HEK293 (cell line): ENCODE data around the gene CMPK1.

ENCODE experiments used
- ATF2 ChIP-seq: fragments of 450-650 bp; formaldehyde crosslinking; IDR thresholded peaks from 2 replicates; pipeline ENCODE4 v1.5.1; 2016; ENCODE audit warnings: missing biosample characterization, missing genetic modification characterization, low read depth
- YY1 ChIP-seq: fragments of 450-650 bp; formaldehyde crosslinking; IDR thresholded peaks from 2 replicates; pipeline ENCODE4 v1.5.1; 2018; ENCODE audit warnings: missing biosample characterization, missing genetic modification characterization
- ZBTB1 ChIP-seq: fragments of 450-650 bp; formaldehyde crosslinking; IDR thresholded peaks from 2 replicates; pipeline ENCODE4 v1.5.1; 2016; ENCODE audit warnings: missing biosample characterization, missing genetic modification characterization
- ZNF155 ChIP-seq: fragments of 450-650 bp; formaldehyde crosslinking; IDR thresholded peaks from 2 replicates; pipeline ENCODE4 v1.5.1; 2016; ENCODE audit warnings: missing biosample characterization, missing genetic modification characterization
- ZNF629 ChIP-seq: fragments of 450-650 bp; formaldehyde crosslinking; IDR thresholded peaks from 2 replicates; pipeline ENCODE4 v1.5.1; 2017; ENCODE audit warnings: missing biosample characterization, missing genetic modification characterization
- ZSCAN30 ChIP-seq: fragments of 450-650 bp; IDR thresholded peaks from 2 replicates; pipeline ENCODE4 v1.5.1; 2018; ENCODE audit warnings: missing biosample characterization, mild to moderate bottlenecking, missing genetic modification characterization, moderate library complexity
- TF ChIP-seq, protein P1 (sequence below): fragments of 450-650 bp; formaldehyde crosslinking; IDR thresholded peaks from 2 replicates; pipeline ENCODE4 v1.5.1; 2016; ENCODE audit warnings: missing biosample characterization, missing genetic modification characterization
- TF ChIP-seq, protein P2 (sequence below): fragments of 450-650 bp; formaldehyde crosslinking; IDR thresholded peaks from 2 replicates; pipeline ENCODE4 v1.5.1; 2016; ENCODE audit warnings: missing biosample characterization, missing genetic modification characterization
- TF ChIP-seq, protein P3 (sequence below): fragments of 450-650 bp; formaldehyde crosslinking; IDR thresholded peaks from 2 replicates; pipeline ENCODE4 v1.5.1; 2016; ENCODE audit warnings: missing biosample characterization, missing genetic modification characterization

DNA sequence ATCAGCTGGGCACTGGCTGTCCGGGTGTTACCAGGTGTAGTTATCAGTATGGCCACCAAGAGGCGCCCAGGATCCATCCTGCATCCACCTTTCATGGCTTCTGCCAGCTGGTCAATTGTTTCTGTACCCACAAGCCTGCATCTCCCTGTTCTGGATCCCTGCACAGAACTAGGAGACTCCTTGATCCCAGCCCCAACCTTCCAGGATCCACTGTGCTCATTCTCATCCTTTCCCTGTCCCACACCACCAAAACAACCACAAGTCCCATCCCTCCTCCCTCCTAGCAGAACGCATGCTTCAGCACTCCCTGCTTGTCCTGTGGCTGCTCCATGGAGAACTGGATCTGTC, 55.3 kb downstream of the CMPK1 start:
- TF ChIP-seq ZSCAN30 (no peak; the same call in 1 of the 2 replicates), ATF2 (no peak), YY1 (tag by site-specific recombination) (no peak), ZBTB1 (tag by site-specific recombination) (no peak), ZNF629 (no peak), ZNF155 (tag by site-specific recombination) (no peak)
- TF ChIP-seq, protein P1, sequence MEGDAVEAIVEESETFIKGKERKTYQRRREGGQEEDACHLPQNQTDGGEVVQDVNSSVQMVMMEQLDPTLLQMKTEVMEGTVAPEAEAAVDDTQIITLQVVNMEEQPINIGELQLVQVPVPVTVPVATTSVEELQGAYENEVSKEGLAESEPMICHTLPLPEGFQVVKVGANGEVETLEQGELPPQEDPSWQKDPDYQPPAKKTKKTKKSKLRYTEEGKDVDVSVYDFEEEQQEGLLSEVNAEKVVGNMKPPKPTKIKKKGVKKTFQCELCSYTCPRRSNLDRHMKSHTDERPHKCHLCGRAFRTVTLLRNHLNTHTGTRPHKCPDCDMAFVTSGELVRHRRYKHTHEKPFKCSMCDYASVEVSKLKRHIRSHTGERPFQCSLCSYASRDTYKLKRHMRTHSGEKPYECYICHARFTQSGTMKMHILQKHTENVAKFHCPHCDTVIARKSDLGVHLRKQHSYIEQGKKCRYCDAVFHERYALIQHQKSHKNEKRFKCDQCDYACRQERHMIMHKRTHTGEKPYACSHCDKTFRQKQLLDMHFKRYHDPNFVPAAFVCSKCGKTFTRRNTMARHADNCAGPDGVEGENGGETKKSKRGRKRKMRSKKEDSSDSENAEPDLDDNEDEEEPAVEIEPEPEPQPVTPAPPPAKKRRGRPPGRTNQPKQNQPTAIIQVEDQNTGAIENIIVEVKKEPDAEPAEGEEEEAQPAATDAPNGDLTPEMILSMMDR (tag by site-specific recombination) = peak; percentile 79
- TF ChIP-seq, protein P2, sequence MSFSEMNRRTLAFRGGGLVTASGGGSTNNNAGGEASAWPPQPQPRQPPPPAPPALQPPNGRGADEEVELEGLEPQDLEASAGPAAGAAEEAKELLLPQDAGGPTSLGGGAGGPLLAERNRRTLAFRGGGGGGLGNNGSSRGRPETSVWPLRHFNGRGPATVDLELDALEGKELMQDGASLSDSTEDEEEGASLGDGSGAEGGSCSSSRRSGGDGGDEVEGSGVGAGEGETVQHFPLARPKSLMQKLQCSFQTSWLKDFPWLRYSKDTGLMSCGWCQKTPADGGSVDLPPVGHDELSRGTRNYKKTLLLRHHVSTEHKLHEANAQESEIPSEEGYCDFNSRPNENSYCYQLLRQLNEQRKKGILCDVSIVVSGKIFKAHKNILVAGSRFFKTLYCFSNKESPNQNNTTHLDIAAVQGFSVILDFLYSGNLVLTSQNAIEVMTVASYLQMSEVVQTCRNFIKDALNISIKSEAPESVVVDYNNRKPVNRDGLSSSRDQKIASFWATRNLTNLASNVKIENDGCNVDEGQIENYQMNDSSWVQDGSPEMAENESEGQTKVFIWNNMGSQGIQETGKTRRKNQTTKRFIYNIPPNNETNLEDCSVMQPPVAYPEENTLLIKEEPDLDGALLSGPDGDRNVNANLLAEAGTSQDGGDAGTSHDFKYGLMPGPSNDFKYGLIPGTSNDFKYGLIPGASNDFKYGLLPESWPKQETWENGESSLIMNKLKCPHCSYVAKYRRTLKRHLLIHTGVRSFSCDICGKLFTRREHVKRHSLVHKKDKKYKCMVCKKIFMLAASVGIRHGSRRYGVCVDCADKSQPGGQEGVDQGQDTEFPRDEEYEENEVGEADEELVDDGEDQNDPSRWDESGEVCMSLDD (tag by site-specific recombination) = no peak
- TF ChIP-seq, protein P3, sequence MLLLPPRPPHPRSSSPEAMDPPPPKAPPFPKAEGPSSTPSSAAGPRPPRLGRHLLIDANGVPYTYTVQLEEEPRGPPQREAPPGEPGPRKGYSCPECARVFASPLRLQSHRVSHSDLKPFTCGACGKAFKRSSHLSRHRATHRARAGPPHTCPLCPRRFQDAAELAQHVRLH (tag by site-specific recombination) = no peak
